ENCODE measurements around the gene MAB21L2.

MAB21L2 gene

DNA sequence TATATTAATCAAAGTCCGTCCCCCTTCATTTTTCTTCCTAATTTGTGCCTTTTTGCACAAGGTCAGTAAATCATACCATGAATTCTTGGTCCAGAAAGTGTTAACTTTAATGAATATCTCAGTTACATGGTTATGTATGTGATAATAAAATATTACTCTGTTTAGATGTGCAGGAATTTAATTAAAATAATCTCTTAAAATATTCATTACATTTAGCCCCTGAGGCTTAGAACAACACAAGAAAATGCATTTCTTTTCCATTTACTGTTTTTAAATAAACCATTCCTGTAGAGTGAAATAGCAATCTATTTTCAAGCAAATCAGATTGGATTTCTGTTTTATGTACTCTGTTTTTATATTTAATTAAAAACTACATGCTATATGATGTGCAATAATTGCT is 17.6 kb downstream of the MAB21L2 start:
- Histone ChIP-seq H3K4me3 (ENCODE audit: low read length) (no peak overlapping the region), H3K27ac (ENCODE audit: low read length) (no peak overlapping the region), H3K36me3 (ENCODE audit: control insufficient read depth, insufficient read depth, low read length) (no peaks in the 10 kb centered on the region), H3K4me1 (ENCODE audit: control insufficient read depth, insufficient read depth, low read length) (no peaks in the 10 kb centered on the region), H3K9me3 (ENCODE audit: control insufficient read depth, insufficient read depth, low read length) (no peaks in the 10 kb centered on the region), H3K27me3 (ENCODE audit: control insufficient read depth, insufficient read depth, low read length) (no peaks in the 10 kb centered on the region)
- DNase-seq (ENCODE audit: low read depth, low spot score): no peak
- WGBS (ENCODE audit: insufficient coverage, insufficient read length): no CpG with 5 or more reads among the region's 1 CpG

DNA sequence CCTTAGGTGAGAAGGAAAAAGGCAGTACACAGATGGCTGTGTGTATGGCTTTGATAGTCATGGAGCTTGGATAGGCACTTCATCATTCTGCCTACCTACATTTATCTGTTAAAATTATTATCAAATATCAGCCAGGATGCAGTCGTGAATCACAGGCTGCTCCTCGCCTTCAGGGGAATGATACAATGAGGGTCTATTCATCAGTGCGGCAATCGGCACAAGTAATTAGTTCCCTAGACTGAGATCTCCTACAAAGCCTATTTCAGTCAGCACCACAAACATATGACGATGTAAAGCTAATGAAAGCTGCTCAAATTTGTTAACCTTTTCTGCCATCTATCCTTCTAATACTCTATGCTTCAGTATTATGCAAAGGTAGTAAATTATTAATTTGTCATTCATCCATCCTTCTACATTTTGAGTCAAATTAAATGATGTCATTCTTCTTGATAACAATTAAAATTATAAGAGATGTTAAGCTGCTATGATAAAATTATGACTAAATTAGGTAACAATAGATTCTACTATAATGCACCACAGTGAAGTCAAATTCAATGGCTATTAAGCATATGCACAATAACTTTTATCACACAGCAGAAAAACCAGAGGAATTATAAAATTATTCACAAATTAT is 19.0 kb downstream of the MAB21L2 start:
- no peak overlapping the region for H3K4me3 ChIP-seq (ENCODE audit: low read length)
- no peak for DNase-seq (ENCODE audit: low read depth, low spot score)
- H3K36me3 ChIP-seq (ENCODE audit: control insufficient read depth, insufficient read depth, low read length): no peaks in the 10 kb centered on the region
- no peaks in the 10 kb centered on the region for H3K4me1 ChIP-seq (ENCODE audit: control insufficient read depth, insufficient read depth, low read length)
- H3K27ac ChIP-seq (ENCODE audit: low read length): no peak overlapping the region
- H3K27me3 ChIP-seq (ENCODE audit: control insufficient read depth, insufficient read depth, low read length): no peaks in the 10 kb centered on the region
- no peaks in the 10 kb centered on the region for H3K9me3 ChIP-seq (ENCODE audit: control insufficient read depth, insufficient read depth, low read length)
- no CpG with 5 or more reads among the region's 5 CpGs for WGBS (ENCODE audit: insufficient coverage, insufficient read length)

DNA sequence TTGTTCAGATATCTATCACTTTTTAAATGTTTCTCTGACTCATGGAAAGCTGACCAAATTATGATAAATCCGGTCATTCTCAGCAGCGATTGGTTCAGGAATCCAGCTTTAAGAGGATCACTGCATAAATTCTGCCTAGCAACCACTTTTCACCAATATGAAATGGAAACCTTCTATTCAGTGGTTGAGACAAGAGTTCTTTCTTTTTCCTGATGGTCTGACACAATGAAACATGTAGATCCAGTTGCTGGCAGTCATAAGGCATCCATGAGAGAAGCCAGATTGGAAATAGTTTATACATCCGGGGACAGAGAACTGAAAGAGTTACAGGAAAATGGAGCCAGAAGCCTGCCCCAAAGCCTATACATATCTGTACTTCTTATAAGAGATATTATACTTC is 27.2 kb downstream of the MAB21L2 start:
- no peaks in the 10 kb centered on the region for H3K4me1 ChIP-seq (ENCODE audit: control insufficient read depth, insufficient read depth, low read length)
- no peaks in the 10 kb centered on the region for H3K9me3 ChIP-seq (ENCODE audit: control insufficient read depth, insufficient read depth, low read length)
- WGBS (ENCODE audit: insufficient coverage, insufficient read length): no CpG with 5 or more reads among the region's 3 CpGs
- no peak overlapping the region for H3K27ac ChIP-seq (ENCODE audit: low read length)
- no peaks in the 10 kb centered on the region for H3K36me3 ChIP-seq (ENCODE audit: control insufficient read depth, insufficient read depth, low read length)
- H3K4me3 ChIP-seq (ENCODE audit: low read length): no peak overlapping the region
- no peak for DNase-seq (ENCODE audit: low read depth, low spot score)
- no peaks in the 10 kb centered on the region for H3K27me3 ChIP-seq (ENCODE audit: control insufficient read depth, insufficient read depth, low read length)

DNA sequence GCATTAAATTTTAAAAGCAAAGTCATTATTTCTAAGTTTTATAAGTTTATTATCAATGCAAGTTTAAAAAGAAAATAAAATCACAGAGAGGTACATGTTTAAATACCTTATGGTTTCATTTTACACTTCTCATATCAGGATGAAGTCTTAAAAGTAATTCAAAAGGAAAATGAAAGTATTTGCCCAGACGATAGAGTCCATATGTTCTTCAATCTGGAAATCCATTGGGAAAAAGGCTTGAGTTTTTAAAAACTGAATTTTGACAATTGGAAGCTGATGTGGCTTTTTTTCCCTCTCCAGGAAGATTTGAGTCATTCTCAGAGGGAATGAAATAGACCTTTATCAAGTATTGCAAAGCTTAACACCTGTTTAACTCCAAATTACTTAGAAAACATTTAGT is 37.1 kb downstream of the MAB21L2 start:
- Histone ChIP-seq H3K27me3 (ENCODE audit: control insufficient read depth, insufficient read depth, low read length) (no peaks in the 10 kb centered on the region), H3K27ac (ENCODE audit: low read length) (no peak overlapping the region), H3K4me1 (ENCODE audit: control insufficient read depth, insufficient read depth, low read length) (no peaks in the 10 kb centered on the region), H3K9me3 (ENCODE audit: control insufficient read depth, insufficient read depth, low read length) (no peaks in the 10 kb centered on the region), H3K4me3 (ENCODE audit: low read length) (no peak overlapping the region), H3K36me3 (ENCODE audit: control insufficient read depth, insufficient read depth, low read length) (no peaks in the 10 kb centered on the region)
- no peak for DNase-seq (ENCODE audit: low read depth, low spot score)
- no CpG with 5 or more reads among the region's 1 CpG for WGBS (ENCODE audit: insufficient coverage, insufficient read length)

DNA sequence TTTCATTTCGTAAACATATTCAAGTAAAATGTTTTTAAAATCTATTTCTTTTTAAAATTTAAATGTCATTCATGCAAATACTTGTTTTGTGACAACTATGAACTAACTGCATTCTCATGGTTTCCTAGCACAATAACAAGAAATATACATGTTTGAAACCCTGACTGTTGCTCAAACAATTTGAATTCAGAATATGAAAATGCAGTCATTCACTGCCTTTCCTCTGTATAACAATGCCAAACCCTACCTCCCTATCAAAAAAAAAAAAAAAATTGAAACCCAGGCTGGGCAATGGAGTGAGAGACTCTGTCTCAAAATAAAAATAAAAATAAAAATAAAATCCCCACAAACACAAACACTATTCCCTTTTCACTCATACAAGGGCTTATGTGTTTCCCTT is 42.1 kb downstream of the MAB21L2 start:
- H3K27ac ChIP-seq (ENCODE audit: low read length): no peak overlapping the region
- H3K4me1 ChIP-seq (ENCODE audit: control insufficient read depth, insufficient read depth, low read length): no peaks in the 10 kb centered on the region
- no CpG with 5 or more reads among the region's 1 CpG for WGBS (ENCODE audit: insufficient coverage, insufficient read length)
- no peak for DNase-seq (ENCODE audit: low read depth, low spot score)
- no peaks in the 10 kb centered on the region for H3K36me3 ChIP-seq (ENCODE audit: control insufficient read depth, insufficient read depth, low read length)
- H3K4me3 ChIP-seq (ENCODE audit: low read length): no peak overlapping the region
- H3K9me3 ChIP-seq (ENCODE audit: control insufficient read depth, insufficient read depth, low read length): no peaks in the 10 kb centered on the region
- H3K27me3 ChIP-seq (ENCODE audit: control insufficient read depth, insufficient read depth, low read length): no peaks in the 10 kb centered on the region

DNA sequence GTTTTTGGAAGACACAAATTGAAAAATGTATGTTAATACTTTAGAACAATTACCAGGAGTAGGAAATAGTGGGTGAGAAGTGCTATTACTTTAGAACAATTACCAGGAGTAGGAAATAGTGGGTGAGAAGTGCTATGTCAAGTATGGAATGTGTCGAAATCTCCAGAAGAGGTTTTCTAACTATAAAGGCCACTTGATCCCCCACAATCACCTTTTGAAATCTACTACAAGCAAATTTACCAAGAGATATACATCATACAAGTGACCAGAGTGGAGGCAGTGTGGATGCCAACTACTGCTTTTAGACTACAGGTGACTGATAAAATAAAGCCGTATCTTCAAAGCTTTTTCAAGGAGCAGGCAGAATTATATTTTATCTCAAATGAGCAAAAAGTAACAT is 43.1 kb downstream of the MAB21L2 start:
- no peak overlapping the region for H3K27ac ChIP-seq (ENCODE audit: low read length)
- no peaks in the 10 kb centered on the region for H3K27me3 ChIP-seq (ENCODE audit: control insufficient read depth, insufficient read depth, low read length)
- no CpG with 5 or more reads among the region's 2 CpGs for WGBS (ENCODE audit: insufficient coverage, insufficient read length)
- no peak for DNase-seq (ENCODE audit: low read depth, low spot score)
- H3K4me3 ChIP-seq (ENCODE audit: low read length): no peak overlapping the region
- H3K36me3 ChIP-seq (ENCODE audit: control insufficient read depth, insufficient read depth, low read length): no peaks in the 10 kb centered on the region
- no peaks in the 10 kb centered on the region for H3K9me3 ChIP-seq (ENCODE audit: control insufficient read depth, insufficient read depth, low read length)
- H3K4me1 ChIP-seq (ENCODE audit: control insufficient read depth, insufficient read depth, low read length): no peaks in the 10 kb centered on the region

GRCh38 chr4:150628073-150628472 is 46.1 kb downstream of the MAB21L2 start:
- Histone ChIP-seq H3K4me3 (ENCODE audit: low read length) (no peak overlapping the region), H3K36me3 (ENCODE audit: control insufficient read depth, insufficient read depth, low read length) (no peaks in the 10 kb centered on the region), H3K27me3 (ENCODE audit: control insufficient read depth, insufficient read depth, low read length) (no peaks in the 10 kb centered on the region), H3K9me3 (ENCODE audit: control insufficient read depth, insufficient read depth, low read length) (no peaks in the 10 kb centered on the region), H3K4me1 (ENCODE audit: control insufficient read depth, insufficient read depth, low read length) (no peaks in the 10 kb centered on the region), H3K27ac (ENCODE audit: low read length) (no peak overlapping the region)
- DNase-seq (ENCODE audit: low read depth, low spot score): no peak
- WGBS (ENCODE audit: insufficient coverage, insufficient read length): no CpG with 5 or more reads among the region's 2 CpGs

- H3K36me3 ChIP-seq (ENCODE audit: control insufficient read depth, insufficient read depth, low read length): no peaks in the 10 kb centered on the region
- DNase-seq (ENCODE audit: low read depth, low spot score): no peak
- H3K27ac ChIP-seq (ENCODE audit: low read length): no peak overlapping the region
- H3K9me3 ChIP-seq (ENCODE audit: control insufficient read depth, insufficient read depth, low read length): no peaks in the 10 kb centered on the region
- no peak overlapping the region for H3K4me3 ChIP-seq (ENCODE audit: low read length)
- H3K27me3 ChIP-seq (ENCODE audit: control insufficient read depth, insufficient read depth, low read length): no peaks in the 10 kb centered on the region
- no peaks in the 10 kb centered on the region for H3K4me1 ChIP-seq (ENCODE audit: control insufficient read depth, insufficient read depth, low read length)
These were observed 50.7 kb downstream of the MAB21L2 start for GRCh38 chr4:150632639-150633038.
